ENCODE data around the gene WTIP.
"Not testable (repeated sequence)": the region's sequence is repeated elsewhere in the genome, so short reads cannot be mapped to it uniquely, and the experiment has no call there.

WTIP gene

DNA sequence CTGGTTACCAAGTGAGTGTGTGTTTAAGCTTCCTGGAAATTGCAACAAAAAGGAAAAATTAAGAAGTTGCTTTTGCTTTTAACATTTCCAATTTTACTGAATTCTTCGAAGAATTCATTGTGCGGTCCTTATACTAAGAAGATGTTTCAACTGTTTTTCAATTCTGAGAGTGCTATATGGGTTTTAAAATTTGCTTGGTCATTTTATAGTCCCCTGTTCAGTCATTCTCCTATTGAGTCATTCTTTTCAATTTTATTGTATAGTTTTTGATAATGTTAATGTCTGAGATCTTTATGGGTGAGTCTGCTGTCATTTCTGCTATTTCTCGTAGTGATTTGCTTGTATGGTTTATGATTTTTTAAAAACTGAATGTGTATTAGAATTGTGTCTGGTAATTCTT, 26.9 kb upstream of the WTIP start:
- in situ Hi-C loops (cut with HindIII; ENCODE audit: low sequenced_read_pairs): no loop called here
- TF ChIP-seq, protein P1, sequence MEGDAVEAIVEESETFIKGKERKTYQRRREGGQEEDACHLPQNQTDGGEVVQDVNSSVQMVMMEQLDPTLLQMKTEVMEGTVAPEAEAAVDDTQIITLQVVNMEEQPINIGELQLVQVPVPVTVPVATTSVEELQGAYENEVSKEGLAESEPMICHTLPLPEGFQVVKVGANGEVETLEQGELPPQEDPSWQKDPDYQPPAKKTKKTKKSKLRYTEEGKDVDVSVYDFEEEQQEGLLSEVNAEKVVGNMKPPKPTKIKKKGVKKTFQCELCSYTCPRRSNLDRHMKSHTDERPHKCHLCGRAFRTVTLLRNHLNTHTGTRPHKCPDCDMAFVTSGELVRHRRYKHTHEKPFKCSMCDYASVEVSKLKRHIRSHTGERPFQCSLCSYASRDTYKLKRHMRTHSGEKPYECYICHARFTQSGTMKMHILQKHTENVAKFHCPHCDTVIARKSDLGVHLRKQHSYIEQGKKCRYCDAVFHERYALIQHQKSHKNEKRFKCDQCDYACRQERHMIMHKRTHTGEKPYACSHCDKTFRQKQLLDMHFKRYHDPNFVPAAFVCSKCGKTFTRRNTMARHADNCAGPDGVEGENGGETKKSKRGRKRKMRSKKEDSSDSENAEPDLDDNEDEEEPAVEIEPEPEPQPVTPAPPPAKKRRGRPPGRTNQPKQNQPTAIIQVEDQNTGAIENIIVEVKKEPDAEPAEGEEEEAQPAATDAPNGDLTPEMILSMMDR (IDR thresholded peaks at IDR 0.05; ENCODE audit: low read depth, low read length, missing control alignments): no peak
- no peak overlapping the region for H3K4me3 ChIP-seq (ENCODE audit: low read depth, low read length)
- no peak for DNase-seq (ENCODE audit: low read depth)

- H3K4me3 ChIP-seq (ENCODE audit: low read depth, low read length); in situ Hi-C loops (cut with HindIII; ENCODE audit: low sequenced_read_pairs); DNase-seq (ENCODE audit: low read depth): not testable (repeated sequence)
These were observed 25.6 kb upstream of the WTIP start for GRCh38 chr19:34455783-34456480.

- in situ Hi-C loops (cut with HindIII; ENCODE audit: low sequenced_read_pairs): no loop called here
- no peak overlapping the region for H3K4me3 ChIP-seq (ENCODE audit: low read depth, low read length)
- TF ChIP-seq, protein P1 (IDR thresholded peaks at IDR 0.05; ENCODE audit: low read depth, low read length, missing control alignments): no peak
- DNase-seq (ENCODE audit: low read depth): no peak
These were observed 24.1 kb upstream of the WTIP start for GRCh38 chr19:34457446-34457845.

- DNase-seq (ENCODE audit: low read depth): no peak
- TF ChIP-seq, protein P1 (IDR thresholded peaks at IDR 0.05; ENCODE audit: low read depth, low read length, missing control alignments): no peak
- in situ Hi-C loops (cut with HindIII; ENCODE audit: low sequenced_read_pairs): no loop called here
- H3K4me3 ChIP-seq (ENCODE audit: low read depth, low read length): no peak overlapping the region
These were observed 22.9 kb upstream of the WTIP start for GRCh38 chr19:34458677-34459076.

GRCh38 chr19:34459614-34460013, 21.9 kb upstream of the WTIP start:
- TF ChIP-seq, protein P1 (IDR thresholded peaks at IDR 0.05; ENCODE audit: low read depth, low read length, missing control alignments): no peak
- DNase-seq (ENCODE audit: low read depth): no peak
- in situ Hi-C loops (cut with HindIII; ENCODE audit: low sequenced_read_pairs): no loop called here
- no peak overlapping the region for H3K4me3 ChIP-seq (ENCODE audit: low read depth, low read length)

DNA sequence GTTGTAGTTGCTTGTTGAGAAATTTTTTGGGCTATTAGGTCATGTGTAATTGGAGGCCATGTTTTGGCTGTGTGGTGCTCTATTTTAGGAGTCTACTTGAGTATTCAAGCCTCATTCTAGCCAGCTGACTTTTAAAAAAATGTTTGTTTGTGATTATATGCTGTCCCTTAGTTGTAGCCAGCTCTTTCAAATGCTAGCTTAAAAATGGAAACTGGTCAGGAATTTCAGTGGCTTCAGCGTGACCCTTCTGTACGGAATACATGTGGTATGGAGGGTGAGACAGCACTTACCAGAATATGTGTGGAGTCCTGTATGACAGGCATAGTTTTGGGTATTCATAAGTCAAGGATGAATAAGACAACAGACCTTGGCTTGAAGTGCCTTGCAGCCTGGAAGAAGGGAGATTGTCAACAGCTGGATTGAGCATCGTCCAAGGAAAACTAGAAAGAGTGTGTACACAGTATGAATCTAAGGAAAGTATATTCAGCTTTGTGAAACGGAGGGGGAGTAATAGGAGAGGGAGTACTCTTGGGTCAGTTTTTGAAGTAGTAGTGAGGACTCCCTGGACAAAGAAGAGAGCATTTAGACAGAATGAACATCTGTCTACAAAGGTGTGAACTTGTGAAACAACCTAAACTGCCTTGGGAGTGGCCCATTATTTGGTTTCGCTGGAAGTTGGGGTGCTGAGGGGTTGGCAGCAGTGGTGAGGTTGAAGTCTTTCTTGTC, 20.0 kb upstream of the WTIP start:
- no peak for DNase-seq (ENCODE audit: low read depth)
- TF ChIP-seq, protein P1 (IDR thresholded peaks at IDR 0.05; ENCODE audit: low read depth, low read length, missing control alignments): no peak
- in situ Hi-C loops (cut with HindIII; ENCODE audit: low sequenced_read_pairs): no loop called here
- H3K4me3 ChIP-seq (ENCODE audit: low read depth, low read length): no peak overlapping the region

DNA sequence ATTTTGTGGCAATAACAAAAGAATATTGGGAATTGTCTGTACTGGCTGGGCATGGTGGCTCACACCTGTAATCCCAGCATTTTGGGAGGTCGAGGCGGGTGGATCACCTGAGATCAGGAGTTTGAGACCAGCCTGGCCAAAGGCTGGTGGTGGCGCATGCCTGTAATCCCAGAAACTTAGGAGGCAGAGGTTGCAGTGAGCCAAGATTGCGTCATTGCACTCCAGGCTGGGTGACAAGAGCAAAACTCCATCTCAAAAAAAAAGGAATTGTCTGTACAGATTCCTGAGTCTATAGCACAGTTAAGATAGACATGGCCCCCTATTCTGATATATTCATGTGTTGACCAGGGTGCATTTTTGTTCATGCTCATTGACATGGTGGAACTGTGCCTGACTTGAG, 16.8 kb upstream of the WTIP start:
- DNase-seq (ENCODE audit: low read depth); in situ Hi-C loops (cut with HindIII; ENCODE audit: low sequenced_read_pairs); H3K4me3 ChIP-seq (ENCODE audit: low read depth, low read length): not testable (repeated sequence)
